Measurements from ENCODE around the gene TYMS. TPM values are rescaled to one million over a fixed set of nuclear protein-coding genes. Genes with fewer than 3 reads are reported as not detected.
A peak's percentile ranks its signal among the peaks of the same experiment; 100 is the strongest.

Gene TYMS
- total RNA-seq, 2 donors from 2014 or later = 344 to 378 TPM

DNA sequence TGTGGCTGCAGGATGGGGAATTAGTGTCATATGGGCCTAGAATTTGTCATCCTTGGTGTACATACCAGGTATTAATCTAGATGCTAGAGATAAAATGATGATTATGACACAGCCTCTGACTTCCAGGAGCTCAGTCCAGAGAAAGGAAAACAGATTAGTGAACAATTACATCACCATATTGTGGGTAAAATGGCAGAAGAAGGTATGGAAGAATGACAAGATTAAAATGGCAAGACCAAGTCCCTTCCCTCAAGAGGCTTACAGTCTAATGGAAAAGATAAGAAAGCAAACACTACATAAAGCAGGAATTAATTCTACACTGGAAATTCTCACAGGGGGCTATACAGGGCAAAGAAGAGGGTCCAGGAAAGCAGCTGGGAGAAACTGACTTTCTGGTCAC is 25.9 kb upstream of the TYMS start:
- DNase-seq (ENCODE audit: low spot score in 2 of 2) (no peak), ATAC-seq (no peak)
- Mint-ChIP-seq H3K9me3 (no peaks in the 10 kb centered on the region), H3K36me3 (no peaks in the 10 kb centered on the region), H3K27ac (no peak overlapping the region)

DNA sequence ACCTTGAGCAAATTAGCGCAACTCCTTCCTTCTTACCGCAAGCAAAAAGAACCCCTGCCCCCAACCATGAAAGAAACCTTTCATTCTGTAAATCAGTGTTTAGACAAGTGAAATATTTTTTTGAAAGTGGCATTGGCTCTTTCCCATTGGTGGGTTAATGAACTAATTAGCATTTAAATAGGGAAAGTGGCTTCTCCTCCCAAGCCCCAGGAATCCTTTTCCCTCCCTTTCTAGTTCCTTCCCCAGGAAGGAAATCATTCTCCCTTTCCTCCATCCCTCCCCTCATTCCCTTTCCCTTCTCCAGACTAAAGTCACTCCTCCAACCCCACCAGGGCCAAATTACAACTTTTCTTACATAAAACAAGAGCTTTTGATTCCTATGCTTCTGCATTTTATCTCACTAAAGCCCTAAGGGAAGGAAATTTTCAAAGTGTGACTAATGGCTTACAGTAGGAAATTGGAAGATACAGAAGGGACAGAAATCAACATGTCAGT is 22.9 kb upstream of the TYMS start:
- Mint-ChIP-seq H3K36me3 (no peaks in the 10 kb centered on the region), H3K9me3 (no peaks in the 10 kb centered on the region), H3K27ac (no peak overlapping the region)
- no peak for ATAC-seq
- no peak for DNase-seq (ENCODE audit: low spot score in 2 of 2)

DNA sequence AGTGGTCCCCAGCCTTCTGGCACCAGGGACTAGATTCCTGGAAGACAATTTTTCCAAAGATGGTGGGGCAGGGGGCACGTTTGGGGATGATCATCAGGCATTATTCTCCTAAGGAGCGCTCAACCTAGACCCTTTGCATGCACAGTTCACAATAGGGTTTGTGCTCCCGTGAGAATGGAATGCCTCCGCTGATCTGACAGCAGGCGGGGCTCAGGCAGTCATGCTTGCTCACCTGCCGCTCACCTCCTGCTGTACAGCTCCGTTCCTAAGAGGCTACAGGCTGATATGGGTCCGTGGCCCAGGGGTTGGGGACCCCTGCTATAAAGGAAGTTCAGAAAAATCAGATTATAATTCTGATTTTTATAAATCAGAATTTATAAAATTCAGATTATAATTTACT is 22.3 kb upstream of the TYMS start:
- ATAC-seq (no peak), DNase-seq (ENCODE audit: low spot score in 2 of 2) (no peak)
- H3K9me3 Mint-ChIP-seq = no peaks in the 10 kb centered on the region
- H3K36me3 Mint-ChIP-seq = no peaks in the 10 kb centered on the region
- no peak overlapping the region for H3K27ac Mint-ChIP-seq

DNA sequence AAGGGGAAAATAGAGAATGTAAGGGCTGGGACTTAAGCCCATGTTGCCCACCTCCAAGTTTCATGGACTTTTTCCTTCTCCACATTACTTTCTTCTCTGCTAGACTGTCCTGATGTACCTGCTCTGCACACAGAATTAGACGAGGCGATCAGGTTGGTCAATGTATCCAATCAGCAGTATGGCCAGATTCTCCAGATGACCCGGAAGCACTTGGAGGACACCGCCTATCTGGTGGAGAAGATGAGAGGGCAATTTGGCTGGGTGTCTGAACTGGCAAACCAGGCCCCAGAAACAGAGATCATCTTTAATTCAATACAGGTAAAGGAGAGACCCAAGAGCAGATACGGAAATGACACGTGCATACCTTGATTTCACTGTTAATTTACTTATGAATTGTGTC is 16.2 kb upstream of the TYMS start:
- Mint-ChIP-seq H3K27ac (no peak overlapping the region), H3K36me3 (no peaks in the 10 kb centered on the region), H3K9me3 (no peaks in the 10 kb centered on the region)
- ATAC-seq (no peak), DNase-seq (ENCODE audit: low spot score in 2 of 2) (no peak)

DNA sequence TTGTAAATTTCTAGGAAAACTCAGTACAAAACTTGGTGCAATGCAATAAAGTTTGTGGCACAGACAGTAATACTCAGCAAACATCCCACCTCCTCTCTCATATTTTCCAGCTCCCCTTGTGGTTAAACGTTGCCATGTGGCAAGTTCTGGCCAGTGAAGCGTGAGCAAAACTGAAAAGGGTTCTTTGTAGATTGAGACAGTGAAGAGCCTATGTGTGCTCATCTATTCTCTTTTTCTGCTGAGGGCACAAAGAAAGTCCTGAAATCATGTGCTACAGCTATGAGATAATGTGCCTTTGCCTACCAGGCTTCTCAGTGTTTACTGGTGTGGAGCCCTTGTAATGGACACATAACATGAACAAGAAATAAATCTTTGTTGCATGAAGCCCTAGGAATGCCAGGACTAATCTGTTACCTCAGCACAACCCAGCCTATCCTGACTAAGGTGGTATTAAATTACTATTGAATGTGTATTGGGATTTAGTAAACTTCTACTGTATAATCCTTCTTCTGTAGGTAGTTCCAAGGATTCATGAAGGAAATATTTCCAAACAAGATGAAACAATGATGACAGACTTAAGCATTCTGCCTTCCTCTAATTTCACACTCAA is 13.0 kb upstream of the TYMS start:
- ATAC-seq (peak; percentile 65 to 93), DNase-seq (ENCODE audit: low spot score in 2 of 2) (no peak)
- Mint-ChIP-seq H3K9me3 (no peaks in the 10 kb centered on the region), H3K36me3 (no peaks in the 10 kb centered on the region), H3K27ac (no peak overlapping the region)

DNA sequence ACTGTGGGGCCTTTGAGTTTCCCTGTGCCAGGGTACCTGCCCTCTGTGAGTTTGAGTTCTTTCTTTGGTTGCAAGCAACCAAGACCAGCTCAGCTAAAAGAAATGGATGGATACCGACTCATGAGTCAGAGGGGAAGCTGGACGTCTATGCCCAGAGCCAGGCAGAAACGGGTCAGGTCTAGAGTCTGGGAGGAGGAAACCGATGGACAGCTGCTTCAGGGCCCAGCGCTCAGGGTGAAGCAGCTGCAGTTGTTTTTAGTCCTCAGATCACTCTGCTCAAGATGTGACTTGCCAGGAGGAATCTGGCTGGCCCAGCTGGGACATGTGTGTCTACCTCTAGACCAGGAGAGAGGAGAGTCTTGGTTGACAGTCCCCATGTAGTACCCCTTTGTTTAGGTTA is 10.1 kb upstream of the TYMS start:
- no peaks in the 10 kb centered on the region for H3K9me3 Mint-ChIP-seq
- H3K36me3 Mint-ChIP-seq = no peaks in the 10 kb centered on the region
- ATAC-seq = no peak
- H3K27ac Mint-ChIP-seq = no peak overlapping the region
- DNase-seq (ENCODE audit: low spot score in 2 of 2) = no peak

DNA sequence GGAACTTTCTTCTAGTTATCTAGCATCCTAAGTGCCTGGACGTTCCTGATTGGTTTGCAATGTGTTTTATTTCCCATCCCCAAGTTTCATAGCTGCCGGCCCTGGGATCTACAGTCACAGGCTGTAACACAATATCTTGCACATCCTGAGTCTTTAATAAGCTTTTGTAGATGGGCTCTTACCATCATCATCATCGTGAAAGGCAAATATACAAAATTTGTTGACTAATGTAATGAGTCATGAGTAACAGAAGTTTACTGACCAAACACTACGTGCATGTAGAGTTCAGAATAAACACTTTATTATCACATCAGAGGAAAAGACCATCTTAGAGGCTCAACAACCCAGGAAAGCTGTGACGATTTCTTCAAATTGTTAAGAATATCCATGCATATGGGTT is 8.1 kb upstream of the TYMS start:
- ATAC-seq (no peak), DNase-seq (ENCODE audit: low spot score in 2 of 2) (no peak)
- Mint-ChIP-seq H3K9me3 (no peaks in the 10 kb centered on the region), H3K36me3 (no peaks in the 10 kb centered on the region), H3K27ac (no peak overlapping the region)

DNA sequence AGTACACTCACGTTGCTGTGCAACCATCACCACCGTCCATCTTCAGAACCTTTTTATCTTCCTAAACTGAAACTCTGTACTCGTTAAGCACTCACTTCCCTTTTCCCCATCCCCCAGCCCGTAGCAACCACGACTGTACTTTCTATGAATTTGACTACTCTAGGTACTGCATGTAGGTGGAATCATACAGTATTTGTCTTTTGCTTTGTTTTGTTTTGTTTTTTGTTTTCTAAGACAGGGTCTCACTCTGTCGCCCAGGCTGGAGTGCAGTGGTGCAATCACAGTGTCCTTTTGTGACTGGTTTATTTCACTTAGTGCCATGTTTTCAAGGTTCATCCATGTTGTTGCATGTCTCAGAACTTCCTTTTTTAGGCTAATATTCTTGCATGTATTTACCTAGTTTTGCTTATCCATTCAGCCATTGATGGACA is 7.0 kb upstream of the TYMS start:
- peaks cover under 1 to 2% of the 10 kb centered on the region in 2 donors for H3K36me3 Mint-ChIP-seq
- H3K27ac Mint-ChIP-seq = no peak overlapping the region
- ATAC-seq = peak; percentile 47 to 87
- DNase-seq (ENCODE audit: low spot score in 2 of 2) = no peak
- H3K9me3 Mint-ChIP-seq = no peaks in the 10 kb centered on the region

DNA sequence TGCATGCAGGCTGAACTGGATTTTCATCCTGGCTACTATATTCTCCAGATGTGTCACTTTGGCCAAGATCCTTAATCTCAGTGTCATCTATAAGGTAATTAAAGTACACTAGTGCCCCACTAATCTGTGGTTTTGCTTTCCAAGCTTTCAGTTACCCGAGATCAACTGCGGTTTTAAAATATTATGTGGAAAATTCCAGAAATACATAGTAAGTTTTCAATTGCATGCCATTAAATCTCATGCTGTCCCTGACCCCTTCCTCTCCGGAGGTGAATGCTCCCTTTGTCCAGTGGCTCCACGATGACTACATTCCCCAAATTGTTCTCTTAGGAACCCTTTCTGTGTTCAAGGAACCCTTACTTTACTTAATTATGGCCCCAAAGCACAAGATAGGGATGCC is 5.3 kb upstream of the TYMS start:
- H3K9me3 Mint-ChIP-seq = no peaks in the 10 kb centered on the region
- ATAC-seq (no peak), DNase-seq (ENCODE audit: low spot score in 2 of 2) (no peak)
- peaks cover 9 to 10% of the 10 kb centered on the region in 2 donors for H3K36me3 Mint-ChIP-seq
- no peak overlapping the region for H3K27ac Mint-ChIP-seq

DNA sequence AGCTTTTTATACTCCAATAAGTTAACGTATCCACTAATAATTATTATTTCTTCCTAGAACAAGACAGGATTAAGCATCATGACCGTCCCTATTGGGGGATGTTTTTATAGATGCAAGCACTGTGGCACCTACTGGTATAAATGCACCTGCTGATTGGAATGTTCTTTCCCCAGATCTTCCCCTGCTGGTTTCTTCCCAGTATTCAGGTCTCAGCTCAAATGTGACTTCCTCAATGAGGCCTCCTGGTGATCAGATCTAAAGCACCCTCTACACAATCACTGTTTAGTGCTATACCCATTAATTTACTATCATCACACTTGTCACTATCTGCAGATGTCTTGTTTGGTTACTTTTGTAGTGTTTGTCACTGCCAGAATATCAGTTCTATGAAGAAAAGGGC is 3.9 kb upstream of the TYMS start:
- peaks cover 15% of the 10 kb centered on the region in 2 donors for H3K36me3 Mint-ChIP-seq
- no peaks in the 10 kb centered on the region for H3K9me3 Mint-ChIP-seq
- DNase-seq (ENCODE audit: low spot score in 2 of 2) = no peak
- no peak overlapping the region for H3K27ac Mint-ChIP-seq
- ATAC-seq = no peak

DNA sequence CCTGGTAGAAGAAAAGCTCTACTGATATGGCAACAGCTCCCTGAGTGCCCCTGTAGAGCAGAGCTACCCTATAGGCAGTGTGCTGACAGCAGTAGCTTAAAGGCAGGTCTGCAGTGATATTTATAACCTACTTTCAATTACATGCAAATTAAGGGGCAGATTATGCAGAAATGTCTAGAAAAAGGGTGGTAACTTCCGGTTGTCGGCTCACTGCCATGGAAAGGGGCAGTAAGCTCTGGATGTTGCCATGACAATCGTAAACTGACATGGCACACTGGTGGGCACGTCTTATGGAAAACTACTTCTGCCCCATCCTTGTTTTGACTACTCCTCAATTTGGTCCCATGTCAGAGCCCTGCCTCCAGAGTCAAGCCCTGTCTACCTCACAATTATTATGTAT is 2.9 kb upstream of the TYMS start:
- DNase-seq (ENCODE audit: low spot score in 2 of 2) = no peak
- Mint-ChIP-seq H3K36me3 (peaks cover 26% of the 10 kb centered on the region in 2 donors), H3K27ac (no peak overlapping the region), H3K9me3 (no peaks in the 10 kb centered on the region)
- no peak for ATAC-seq

DNA sequence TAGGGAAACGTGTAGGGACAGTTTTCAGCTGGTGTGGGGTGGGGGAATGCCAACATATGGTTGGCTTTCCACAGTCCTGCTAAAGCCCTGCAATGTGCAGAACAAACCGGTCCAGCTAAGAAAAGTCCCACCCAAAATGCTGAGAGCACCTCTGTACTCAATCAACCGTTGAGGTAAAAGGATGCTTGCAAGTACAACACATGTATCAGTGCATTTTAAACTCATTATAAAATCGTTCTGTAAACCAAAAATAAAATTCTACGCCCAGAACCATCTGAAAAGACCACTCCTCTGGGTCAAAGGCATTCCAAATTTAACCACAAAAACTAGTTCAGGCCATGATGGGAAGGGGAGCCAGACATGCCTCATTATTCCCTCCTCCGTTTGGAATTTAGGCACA is 2.0 kb upstream of the TYMS start:
- ATAC-seq = no peak
- H3K9me3 Mint-ChIP-seq = peaks cover 3 to 4% of the 10 kb centered on the region in 2 donors
- peaks cover 34 to 35% of the 10 kb centered on the region in 2 donors for H3K36me3 Mint-ChIP-seq
- H3K27ac Mint-ChIP-seq = no peak overlapping the region
- no peak for DNase-seq (ENCODE audit: low spot score in 2 of 2)

DNA sequence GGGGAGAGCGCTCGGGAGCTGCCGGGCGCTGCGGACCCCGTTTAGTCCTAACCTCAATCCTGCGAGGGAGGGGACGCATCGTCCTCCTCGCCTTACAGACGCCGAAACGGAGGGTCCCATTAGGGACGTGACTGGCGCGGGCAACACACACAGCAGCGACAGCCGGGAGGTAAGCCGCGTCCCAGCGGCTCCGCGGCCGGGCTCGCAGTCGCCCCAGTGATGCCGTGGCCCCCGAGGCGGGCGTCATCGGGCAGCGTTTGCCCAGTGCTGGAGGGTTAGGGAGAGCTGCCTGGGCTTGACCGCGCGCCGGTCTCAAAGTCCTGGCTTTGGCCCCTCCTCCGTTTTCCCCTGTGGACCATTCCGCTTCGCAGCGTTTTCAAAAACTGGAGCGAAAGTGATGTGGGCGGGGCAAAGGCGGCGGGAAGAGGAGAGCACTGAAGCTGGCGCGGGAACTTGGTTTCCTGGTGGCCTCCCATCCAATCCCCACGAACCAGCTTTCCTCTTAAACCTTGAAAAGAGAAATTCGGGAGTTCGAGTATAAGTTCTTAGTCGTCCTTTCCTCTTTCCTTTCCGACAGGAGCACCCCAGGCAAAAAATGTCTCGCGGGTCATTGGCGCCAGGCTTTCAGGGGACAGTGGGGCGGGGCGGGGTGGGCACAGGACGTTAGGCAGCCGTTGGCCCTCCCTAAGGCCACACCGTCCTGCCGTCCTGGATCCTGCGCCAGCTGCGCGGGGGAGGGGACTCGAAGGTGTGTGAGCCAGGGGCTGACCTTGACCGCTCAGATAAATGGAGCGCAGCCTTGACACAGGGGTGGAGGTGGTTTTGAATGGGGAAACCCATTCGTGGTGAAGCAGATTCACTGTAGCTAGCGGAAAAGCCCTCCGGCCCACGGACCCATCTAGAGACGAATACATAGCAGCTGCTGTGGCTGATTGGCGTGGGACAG is 821 bp downstream of the TYMS start:
- DNase-seq (ENCODE audit: low spot score in 2 of 2) (peak; percentile 76 to 85), ATAC-seq (peak; percentile 72 to 82)
- Mint-ChIP-seq H3K27ac (peak overlapping the region; percentile 89 to 95), H3K9me3 (peaks cover 10 to 14% of the 10 kb centered on the region in 2 donors), H3K36me3 (peaks cover 53 to 57% of the 10 kb centered on the region in 2 donors)

DNA sequence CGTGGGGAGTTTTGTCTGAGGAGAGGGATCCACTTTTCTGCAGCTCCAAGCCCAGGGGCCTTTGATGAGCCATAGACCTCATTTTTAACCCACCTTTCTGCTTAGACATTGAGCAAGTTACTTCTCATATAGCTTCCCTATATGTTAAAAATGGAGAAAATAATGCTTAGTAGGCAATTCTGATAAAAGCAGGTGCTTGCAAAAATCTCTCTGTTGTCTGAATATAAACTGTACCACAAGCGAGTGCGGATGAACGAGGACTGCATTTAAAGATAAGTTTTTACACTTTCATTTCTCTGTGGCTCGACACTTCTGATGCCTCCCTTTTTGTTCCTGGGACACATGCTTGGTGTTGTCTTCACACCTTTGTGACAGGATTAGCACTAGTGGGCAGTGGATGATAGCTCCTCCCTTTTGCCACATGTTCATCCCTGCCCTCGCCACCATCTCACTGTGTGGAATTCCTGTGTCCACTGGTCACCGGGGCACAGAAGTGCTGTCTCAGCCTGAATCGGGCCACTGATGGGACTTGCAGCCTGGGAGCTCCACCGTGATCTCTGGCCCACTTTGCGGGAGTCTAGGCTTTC is 1.6 kb downstream of the TYMS start:
- ATAC-seq (no peak), DNase-seq (ENCODE audit: low spot score in 2 of 2) (no peak)
- peaks cover 53 to 57% of the 10 kb centered on the region in 2 donors for H3K36me3 Mint-ChIP-seq
- H3K27ac Mint-ChIP-seq = peak overlapping the region; percentile 89 to 95
- H3K9me3 Mint-ChIP-seq = peaks cover 10 to 14% of the 10 kb centered on the region in 2 donors

DNA sequence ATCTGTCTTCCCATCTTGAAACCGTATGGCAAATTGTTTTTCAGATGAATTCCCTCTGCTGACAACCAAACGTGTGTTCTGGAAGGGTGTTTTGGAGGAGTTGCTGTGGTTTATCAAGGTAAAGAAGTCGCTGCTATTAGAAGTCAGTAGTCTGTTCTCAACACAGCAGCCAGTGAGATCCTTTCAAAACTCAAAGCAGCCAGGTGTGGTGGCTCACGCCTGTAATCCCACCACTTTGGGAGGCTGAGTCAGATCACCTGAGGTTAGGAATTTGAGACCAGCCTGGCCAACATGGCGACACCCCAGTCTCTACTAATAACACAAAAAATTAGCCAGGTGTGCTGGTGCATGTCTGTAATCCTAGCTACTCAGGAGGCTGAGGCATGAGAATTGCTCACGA is 2.1 kb downstream of the TYMS start:
- no peak for DNase-seq (ENCODE audit: low spot score in 2 of 2)
- H3K36me3 Mint-ChIP-seq = peaks cover 53 to 57% of the 10 kb centered on the region in 2 donors

DNA sequence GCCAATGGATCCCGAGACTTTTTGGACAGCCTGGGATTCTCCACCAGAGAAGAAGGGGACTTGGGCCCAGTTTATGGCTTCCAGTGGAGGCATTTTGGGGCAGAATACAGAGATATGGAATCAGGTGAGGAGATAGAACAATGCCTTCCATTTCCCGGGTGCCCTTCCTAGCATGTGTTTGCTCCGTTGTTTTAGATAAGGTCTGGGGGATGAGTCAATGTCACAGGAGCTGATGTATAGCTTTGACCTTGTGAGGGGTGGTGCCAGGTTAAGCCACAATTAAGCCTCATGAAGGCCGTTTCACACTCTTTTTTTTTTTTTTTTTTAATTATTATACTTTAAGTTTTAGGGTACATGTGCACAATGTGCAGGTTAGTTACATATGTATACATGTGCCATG is 4.7 kb downstream of the TYMS start:
- Mint-ChIP-seq H3K9me3 (peaks cover 14 to 18% of the 10 kb centered on the region in 2 donors), H3K36me3 (peaks cover 53 to 60% of the 10 kb centered on the region in 2 donors), H3K27ac (no peak overlapping the region)
- ATAC-seq (no peak), DNase-seq (ENCODE audit: low spot score in 2 of 2) (no peak)

More for the DNA sequence above, 2.1 kb downstream of the TYMS start:
- ATAC-seq = no peak
- H3K9me3 Mint-ChIP-seq = peaks cover 10 to 14% of the 10 kb centered on the region in 2 donors
- peak overlapping the region; percentile 68 to 89 for H3K27ac Mint-ChIP-seq

DNA sequence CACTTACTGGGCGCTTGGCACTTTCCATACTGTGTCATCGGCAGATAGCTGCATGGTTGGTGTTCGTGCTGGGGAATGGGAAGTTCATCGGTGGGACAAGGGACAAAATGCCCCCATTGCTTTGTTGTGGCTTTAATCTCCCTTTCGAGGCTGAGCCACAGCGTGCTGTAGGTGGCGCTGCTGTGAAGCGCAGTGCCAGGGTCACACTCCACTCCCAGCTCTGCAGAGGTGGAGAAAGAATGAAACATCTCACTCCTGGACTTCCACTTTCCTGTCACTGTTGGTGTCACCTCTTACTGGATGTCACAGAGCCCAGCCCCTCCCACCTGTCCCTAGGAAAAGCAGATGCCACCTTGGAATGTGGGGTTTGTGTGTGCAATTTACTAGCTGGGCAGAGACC is 8.7 kb downstream of the TYMS start:
- H3K27ac Mint-ChIP-seq = no peak overlapping the region
- H3K9me3 Mint-ChIP-seq = peaks cover 8% of the 10 kb centered on the region in 2 donors
- ATAC-seq = peak in 1 of 2 donors; percentile 28
- H3K36me3 Mint-ChIP-seq = peaks cover 48 to 62% of the 10 kb centered on the region in 2 donors
- no peak for DNase-seq (ENCODE audit: low spot score in 2 of 2)

All from activated naive CD4-positive, alpha-beta T cell treated with anti-CD3 and anti-CD28 coated beads, Interleukin-2, amount 50 U/mL, for 72 hours (primary cell).